AG09309 (cell line): ENCODE results near the gene BORCS8.
A peak's percentile ranks its signal among the peaks of the same experiment; 100 is the strongest.

ENCODE experiments used
- DNase-seq: peaks from one replicate; pipeline ENCODE4 v3.0.0-alpha.2; 2010; ENCODE audit warnings: low read depth
- H3K4me3 ChIP-seq: 2 replicates; pipeline ENCODE4 v1.5.1; 2011; ENCODE audit warnings: mild to moderate bottlenecking, low read depth, low read length, moderate library complexity; ENCODE audit not compliant: control insufficient read depth
- TF ChIP-seq, protein P1 (sequence below): IDR thresholded peaks from 2 replicates; pipeline ENCODE4 v1.5.1; 2011; ENCODE audit warnings: mild to moderate bottlenecking, low read depth, low read length, inconsistent platforms; ENCODE audit not compliant: insufficient read depth, control insufficient read depth; ENCODE audit errors: missing control alignments

Gene BORCS8

DNA sequence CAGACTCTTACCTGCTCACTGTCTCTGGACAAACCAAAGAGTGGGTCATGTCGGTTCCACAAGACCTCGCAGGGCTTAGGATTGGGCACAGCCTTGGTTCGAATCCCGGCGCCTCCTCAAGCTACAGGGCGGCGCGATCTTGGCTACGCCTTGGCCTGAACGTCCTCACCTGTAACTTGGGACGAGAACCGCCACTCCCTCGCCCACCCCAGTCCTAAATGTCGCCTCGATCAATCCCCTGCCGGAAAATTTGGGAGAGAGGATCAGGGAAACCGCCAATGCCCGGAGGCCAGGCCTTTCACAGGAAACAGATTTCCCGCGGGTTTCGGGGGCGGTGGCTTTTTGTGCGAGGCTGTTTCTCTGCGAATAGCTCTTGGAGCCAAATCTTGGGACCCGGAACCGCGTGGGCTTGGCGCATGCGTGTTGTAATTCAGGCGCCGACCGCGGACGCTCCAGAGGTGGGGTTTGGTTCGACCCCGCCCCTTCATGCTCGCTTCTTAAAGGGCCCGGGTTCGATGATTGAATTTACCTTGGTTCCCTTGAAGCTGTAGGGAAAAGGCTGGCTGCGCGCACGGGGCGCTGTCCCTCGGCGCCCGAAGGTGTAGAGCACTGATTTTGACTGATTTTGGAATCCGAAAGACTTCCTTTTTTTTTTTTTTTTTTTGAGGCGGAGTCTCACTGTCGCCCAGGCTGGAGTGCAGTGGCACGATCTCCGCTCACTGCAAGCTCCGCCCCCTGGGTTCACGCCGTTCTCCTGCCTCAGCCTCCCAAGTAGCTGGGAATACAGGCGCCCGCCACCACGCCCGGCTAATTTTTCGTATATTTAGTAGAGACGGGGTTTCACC is 11.3 kb upstream of the BORCS8 start, which contains the start of gene NR2C2AP:
TSS of gene NR2C2AP (minus strand) at position 403 of the 845 bp plus-strand sequence. CDS start at position 49, 354 bp downstream.
- DNase-seq: peak; percentile 51
- H3K4me3 ChIP-seq: peak within 1 kb of the TSS; percentile 74
- TF ChIP-seq, protein P1, sequence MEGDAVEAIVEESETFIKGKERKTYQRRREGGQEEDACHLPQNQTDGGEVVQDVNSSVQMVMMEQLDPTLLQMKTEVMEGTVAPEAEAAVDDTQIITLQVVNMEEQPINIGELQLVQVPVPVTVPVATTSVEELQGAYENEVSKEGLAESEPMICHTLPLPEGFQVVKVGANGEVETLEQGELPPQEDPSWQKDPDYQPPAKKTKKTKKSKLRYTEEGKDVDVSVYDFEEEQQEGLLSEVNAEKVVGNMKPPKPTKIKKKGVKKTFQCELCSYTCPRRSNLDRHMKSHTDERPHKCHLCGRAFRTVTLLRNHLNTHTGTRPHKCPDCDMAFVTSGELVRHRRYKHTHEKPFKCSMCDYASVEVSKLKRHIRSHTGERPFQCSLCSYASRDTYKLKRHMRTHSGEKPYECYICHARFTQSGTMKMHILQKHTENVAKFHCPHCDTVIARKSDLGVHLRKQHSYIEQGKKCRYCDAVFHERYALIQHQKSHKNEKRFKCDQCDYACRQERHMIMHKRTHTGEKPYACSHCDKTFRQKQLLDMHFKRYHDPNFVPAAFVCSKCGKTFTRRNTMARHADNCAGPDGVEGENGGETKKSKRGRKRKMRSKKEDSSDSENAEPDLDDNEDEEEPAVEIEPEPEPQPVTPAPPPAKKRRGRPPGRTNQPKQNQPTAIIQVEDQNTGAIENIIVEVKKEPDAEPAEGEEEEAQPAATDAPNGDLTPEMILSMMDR: no peak

DNA sequence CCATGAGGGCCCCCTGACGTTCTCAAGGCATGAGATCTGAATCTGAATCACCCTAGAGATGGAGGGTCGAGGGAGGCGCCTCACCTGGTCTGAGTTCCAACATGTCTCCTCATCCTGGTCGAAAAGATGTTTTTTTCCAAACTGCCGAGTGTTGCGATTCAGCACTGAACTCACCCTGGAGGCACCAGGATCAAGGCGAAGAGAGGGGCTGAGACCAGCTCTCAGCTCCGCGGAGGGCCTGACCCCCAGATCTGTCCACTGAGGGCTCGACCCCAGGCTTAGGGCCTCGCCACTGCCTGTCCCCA is 10.7 kb upstream of the BORCS8 start:
- no peak for DNase-seq
- peak overlapping the region; percentile 74 for H3K4me3 ChIP-seq
- TF ChIP-seq, protein P1: no peak

DNA sequence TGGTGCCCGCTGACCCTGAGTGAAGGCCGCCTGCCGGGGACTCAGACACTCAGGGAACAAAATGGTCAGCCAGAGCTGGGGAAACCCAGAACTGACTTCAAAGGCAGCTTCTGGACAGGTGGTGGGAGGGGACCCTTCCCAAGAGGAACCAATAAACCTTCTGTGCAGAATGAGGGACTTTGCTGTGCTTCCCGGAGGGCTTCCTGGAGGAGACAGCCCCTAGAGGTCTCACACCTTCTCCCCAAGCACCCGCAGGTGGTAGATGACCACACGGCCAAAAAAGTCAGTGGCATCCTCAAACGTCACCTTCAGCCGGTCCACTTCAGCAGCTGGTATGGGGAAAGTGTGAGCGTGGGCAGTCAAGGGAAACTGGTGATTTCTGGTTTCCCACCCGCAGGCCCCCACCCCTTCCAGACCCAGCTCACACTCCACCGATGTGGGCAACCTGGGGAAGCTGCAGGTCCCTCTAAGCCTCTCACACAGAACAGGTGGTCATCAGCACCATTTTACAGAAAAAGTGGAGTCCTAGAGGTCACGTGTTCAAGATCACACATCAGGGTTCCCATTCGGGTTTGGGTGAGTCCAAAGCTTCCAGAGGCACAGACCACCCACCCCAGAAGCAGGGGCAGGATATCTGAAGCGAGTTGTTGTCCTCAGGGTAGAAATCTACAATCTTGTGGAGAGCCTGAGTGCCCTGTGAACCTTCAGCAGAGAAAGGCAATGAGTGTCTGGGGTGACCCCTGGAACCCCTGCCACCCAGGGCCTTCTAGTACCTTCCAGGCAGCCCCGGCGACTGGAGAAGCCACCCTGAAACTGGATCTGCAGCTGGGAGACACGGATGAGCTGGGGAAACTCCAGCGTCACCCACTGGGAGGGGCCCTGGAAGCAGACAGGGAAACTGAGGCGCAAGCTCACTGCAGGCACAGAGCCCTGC is 10.0 kb upstream of the BORCS8 start:
- peak overlapping the region; percentile 74 for H3K4me3 ChIP-seq
- TF ChIP-seq, protein P1: no peak
- DNase-seq: no peak

DNA sequence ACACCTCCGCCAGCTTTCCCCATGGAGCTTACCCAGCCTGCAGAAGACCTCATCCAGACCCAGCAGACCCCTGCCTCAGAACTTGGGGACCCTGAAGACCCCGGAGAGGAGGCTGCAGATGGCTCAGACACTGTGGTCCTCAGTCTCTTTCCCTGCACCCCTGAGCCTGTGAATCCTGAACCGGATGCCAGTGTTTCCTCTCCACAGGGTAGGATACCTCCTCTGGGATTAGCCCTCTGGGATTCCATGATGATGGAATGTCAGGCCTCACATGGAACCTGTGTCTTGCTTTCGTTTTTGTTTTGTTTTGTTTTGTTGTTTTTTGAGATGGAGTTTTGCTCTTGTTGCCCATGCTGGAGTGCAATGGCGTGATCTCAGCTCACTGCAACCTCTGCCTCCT is 2.0 kb upstream of the BORCS8 start:
- H3K4me3 ChIP-seq: peak overlapping the region; percentile 99
- TF ChIP-seq, protein P1: no peak
- DNase-seq: no peak

DNA sequence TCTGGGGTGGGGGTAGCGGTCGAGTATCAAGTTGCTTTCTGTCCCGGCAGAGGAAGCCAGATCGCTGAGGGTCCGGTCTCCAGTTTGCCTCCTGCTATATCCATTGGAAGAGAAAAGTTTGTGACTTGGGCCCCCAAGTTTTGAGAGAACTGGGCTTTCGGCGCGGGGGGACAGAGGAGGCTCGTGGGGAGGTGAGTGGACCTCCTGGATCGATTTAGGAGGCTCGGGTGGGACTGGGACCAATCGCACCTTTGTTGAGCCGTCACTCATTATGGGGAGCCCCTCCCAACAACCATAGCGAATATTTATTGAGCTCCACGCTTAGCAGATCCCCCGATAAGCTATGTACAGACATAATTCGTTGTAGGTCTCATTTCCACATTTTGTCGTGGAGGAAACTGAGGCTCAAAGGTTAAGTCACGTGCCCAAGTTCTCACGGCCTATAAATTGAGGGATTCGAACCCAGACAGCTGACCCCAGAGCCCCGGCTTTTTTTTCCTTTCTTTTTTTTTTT is 1.0 kb upstream of the BORCS8 start:
- TF ChIP-seq, protein P1: no peak
- peak overlapping the region; percentile 99 for H3K4me3 ChIP-seq
- no peak for DNase-seq

DNA sequence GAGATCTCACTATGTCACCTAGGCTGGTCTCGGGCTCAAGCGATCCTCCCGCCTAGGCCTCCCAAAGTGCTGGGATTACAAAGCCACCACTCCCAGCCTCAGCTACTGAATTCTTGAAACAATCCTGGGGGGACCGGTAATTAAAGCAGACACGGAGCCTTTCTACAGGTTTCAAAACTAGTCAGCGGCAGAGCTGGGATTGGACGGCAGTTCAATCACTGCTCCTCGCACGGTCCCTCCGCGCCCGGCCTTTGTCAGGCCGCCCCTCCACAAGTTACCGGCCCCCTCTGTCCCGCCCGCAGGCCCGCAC is 229 bp downstream of the BORCS8 start:
- peak overlapping the region; percentile 99 for H3K4me3 ChIP-seq
- no peak for DNase-seq
- TF ChIP-seq, protein P1: no peak
